ENCODE measurements around the gene ACBD4.
A peak's percentile ranks its signal among the peaks of the same experiment; 100 is the strongest.

Gene ACBD4

DNA sequence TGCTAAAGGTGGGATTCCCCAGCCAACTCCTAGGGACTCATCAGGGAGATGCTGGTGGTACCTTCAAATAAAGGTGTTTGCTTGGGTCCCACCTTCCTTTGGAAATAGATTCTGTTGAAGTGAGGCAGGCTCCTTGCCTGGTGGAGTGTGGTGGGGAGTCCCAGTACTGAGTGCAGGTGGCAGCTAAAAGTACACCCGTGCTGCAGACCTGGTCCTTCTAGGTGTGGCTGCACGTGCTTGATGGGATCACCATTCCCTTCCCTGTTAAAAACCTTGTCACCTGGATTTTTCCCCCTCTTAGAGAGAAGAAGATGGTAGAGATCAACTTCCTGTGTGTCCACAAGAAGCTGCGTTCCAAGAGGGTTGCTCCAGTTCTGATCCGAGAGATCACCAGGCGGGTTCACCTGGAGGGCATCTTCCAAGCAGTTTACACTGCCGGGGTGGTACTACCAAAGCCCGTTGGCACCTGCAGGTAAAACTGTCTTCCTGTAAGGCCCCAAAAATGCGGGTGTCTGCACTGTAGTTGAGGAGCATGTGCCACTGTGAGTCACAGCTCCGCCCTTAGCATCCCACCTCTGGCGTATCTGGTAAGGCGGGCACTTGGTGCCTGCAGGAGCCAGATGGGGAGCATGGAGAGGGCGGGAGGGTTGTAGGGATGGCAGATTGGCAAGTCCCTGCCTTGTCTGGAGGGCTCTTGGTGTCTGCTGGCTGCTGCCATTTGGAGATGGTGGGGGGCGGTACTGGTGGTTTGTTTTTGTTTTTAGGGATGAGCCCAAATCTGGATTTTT is 37.2 kb upstream of the ACBD4 start:
- TF ChIP-seq, protein P1, sequence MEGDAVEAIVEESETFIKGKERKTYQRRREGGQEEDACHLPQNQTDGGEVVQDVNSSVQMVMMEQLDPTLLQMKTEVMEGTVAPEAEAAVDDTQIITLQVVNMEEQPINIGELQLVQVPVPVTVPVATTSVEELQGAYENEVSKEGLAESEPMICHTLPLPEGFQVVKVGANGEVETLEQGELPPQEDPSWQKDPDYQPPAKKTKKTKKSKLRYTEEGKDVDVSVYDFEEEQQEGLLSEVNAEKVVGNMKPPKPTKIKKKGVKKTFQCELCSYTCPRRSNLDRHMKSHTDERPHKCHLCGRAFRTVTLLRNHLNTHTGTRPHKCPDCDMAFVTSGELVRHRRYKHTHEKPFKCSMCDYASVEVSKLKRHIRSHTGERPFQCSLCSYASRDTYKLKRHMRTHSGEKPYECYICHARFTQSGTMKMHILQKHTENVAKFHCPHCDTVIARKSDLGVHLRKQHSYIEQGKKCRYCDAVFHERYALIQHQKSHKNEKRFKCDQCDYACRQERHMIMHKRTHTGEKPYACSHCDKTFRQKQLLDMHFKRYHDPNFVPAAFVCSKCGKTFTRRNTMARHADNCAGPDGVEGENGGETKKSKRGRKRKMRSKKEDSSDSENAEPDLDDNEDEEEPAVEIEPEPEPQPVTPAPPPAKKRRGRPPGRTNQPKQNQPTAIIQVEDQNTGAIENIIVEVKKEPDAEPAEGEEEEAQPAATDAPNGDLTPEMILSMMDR (conservative IDR thresholded peaks at IDR 0.05; ENCODE audit: low read length) = no peak
- H3K4me3 ChIP-seq (ENCODE audit: low read length) = no peak overlapping the region
- DNase-seq (ENCODE audit: low read depth) = no peak

DNA sequence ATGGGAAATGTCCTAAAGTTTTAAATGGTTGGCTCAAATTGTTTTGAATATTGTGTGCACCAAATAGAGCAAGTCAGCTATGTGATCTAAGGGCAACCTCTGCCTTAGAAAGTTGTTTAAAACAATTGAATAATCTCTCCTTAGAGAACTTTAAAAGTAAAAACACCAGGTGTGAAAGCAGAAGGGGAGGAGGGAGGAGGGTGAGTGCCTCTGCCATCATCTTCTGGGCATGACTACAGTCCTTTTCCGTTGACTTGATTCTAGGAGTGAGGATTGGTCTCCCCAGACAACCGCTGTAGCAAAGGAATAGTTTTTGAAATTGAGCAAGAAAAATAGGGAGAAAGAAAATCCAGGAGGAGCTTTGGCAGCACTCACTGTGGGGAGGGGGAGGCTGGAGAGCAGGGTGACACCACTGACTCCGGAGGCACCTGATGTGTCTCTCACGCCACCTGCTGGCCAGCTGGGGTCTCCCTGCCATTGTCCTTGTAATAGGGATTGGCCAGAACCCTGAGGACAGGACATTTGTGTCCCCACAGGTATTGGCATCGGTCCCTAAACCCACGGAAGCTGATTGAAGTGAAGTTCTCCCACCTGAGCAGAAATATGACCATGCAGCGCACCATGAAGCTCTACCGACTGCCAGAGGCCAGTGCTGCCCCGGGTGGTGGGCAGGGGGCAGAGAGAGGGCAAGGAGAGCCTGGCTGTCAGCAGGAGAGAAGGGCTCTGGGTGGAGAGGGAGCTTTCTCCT is 36.4 kb upstream of the ACBD4 start:
- TF ChIP-seq, protein P1 (conservative IDR thresholded peaks at IDR 0.05; ENCODE audit: low read length) = peak; percentile 76
- no peak overlapping the region for H3K4me3 ChIP-seq (ENCODE audit: low read length)
- DNase-seq (ENCODE audit: low read depth) = peak; percentile 84

DNA sequence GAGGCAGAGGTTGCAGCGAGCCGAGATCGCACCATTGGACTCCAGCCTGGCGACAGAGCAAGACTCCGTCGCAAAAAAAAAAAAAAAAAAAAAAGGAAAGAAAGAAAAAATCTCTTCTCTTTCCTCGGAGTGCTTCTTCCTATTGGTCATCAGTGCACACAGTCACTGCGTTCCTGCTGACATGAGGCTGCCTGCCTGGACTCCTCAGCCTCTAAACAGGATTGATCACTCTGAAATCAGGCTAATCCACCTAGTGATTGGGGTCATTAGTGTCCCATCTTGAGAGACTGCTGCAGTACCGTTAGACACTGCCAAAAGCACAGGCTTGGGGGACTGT is 34.0 kb upstream of the ACBD4 start:
- no peak overlapping the region for H3K4me3 ChIP-seq (ENCODE audit: low read length)
- TF ChIP-seq, protein P1 (conservative IDR thresholded peaks at IDR 0.05; ENCODE audit: low read length) = no peak
- no peak for DNase-seq (ENCODE audit: low read depth)

DNA sequence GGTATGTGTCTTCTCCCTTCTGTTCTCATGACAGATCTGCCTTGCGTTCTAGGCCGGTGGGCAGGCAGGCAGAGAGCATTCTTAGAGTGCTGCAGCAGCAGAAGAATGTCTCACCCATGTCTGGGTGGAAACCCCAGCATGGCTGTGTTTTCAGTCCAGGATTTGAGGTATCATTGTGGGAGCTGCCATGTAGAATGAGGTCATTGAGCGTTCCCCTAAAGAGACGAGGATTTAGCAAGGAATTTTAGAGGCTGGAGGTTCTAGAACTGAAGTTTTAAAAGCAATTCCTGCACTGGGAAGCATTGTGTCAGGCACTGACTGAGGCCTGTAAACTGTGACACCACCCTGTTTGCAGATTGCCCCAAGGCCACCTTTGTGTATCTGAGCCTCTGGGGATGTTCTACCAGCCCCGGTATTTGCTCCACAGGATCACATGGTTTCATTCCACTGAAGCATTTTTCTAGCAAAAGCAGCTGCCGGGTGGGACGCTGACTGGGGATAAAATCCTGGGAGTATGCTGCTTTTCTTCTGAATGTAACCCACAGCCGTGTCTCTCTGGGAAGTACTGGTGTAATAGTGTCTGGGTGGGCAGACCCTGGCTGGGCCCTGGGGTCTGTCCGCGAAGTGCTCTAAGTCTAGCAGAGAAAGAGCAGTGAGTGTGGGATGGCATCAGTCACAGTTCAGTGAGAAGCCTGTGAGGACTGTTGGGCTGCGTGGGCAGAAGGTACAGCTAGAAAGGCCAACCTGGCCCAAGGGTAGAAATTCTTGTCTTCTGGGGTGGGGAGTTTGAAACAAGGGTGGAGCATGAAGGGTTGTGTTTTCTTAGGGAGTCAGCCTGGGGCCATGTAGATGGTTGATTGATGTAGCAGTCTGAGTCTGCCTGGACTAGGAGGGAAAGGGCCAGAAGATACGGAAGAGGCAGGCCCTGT is 33.3 kb upstream of the ACBD4 start:
- TF ChIP-seq, protein P1 (conservative IDR thresholded peaks at IDR 0.05; ENCODE audit: low read length) = no peak
- H3K4me3 ChIP-seq (ENCODE audit: low read length) = no peak overlapping the region
- no peak for DNase-seq (ENCODE audit: low read depth)

DNA sequence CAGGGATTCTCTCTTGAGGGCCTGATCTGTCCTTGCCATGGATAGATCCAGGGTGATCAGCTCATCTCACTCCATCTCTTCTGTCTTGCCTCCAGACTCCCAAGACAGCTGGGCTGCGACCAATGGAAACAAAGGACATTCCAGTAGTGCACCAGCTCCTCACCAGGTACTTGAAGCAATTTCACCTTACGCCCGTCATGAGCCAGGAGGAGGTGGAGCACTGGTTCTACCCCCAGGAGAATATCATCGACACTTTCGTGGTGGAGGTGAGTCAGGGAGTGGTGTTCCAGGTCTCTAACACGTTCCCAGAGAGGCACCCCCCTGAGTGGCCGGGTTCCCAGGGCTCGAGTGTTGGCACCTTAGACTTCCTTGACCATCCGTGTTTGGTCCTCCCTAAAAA is 32.6 kb upstream of the ACBD4 start:
- no peak overlapping the region for H3K4me3 ChIP-seq (ENCODE audit: low read length)
- TF ChIP-seq, protein P1 (conservative IDR thresholded peaks at IDR 0.05; ENCODE audit: low read length) = no peak
- no peak for DNase-seq (ENCODE audit: low read depth)

DNA sequence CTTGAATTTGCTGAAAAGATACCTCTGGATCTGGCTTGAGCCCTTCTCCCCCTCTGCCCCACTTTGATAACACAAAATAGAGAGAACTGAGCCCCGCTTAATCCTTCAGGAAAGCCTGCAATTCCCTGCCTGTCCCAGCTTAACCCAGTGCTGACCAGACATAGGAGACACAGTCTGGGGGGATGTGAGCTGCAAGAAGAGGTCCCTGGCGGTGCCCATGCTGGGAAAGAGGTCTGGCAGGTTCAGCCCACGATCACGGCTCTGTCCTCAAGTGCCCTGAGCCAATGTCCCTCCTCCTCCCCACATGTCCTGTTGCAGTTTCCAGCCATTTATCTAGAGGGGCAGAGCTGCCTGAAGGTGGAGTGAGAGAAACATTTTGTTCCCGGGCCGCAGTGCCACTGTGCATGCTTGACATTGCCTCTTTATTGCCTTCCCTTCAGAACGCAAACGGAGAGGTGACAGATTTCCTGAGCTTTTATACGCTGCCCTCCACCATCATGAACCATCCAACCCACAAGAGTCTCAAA is 32.2 kb upstream of the ACBD4 start:
- no peak for DNase-seq (ENCODE audit: low read depth)
- TF ChIP-seq, protein P1 (conservative IDR thresholded peaks at IDR 0.05; ENCODE audit: low read length) = no peak
- no peak overlapping the region for H3K4me3 ChIP-seq (ENCODE audit: low read length)

All from AG10803 (cell line).